BJ (cell line): ENCODE results near the gene STK32B. TPM values are rescaled to one million over a fixed set of nuclear protein-coding genes. Genes with fewer than 3 reads are reported as not detected.
A peak's percentile ranks its signal among the peaks of the same experiment; 100 is the strongest.

Source experiments
- CTCF ChIA-PET: fragments of 350-600 bp; formaldehyde crosslinking; extraction: SDS; loops from one replicate; lab custom pipeline; 2021; ENCODE audit warnings: antibody characterized with exemption, inconsistent platforms; lab: Yijun Ruan, JAX
- POLR2A ChIA-PET: fragments of 300-600 bp; sonication (Branson Sonifier 250); formaldehyde crosslinking; extraction: SDS; loops from one replicate; lab custom pipeline; 2021; ENCODE audit warnings: antibody characterized with exemption; lab: Charles Lee
- DNase-seq: peaks from one replicate; pipeline ENCODE4 v3.0.0-alpha.2; 2011; ENCODE audit warnings: low read depth
- H3K27me3 ChIP-seq: 2 replicates; pipeline ENCODE4 v1.6.0; 2011; ENCODE audit warnings: low read length; ENCODE audit not compliant: control insufficient read depth, insufficient read depth
- H3K36me3 ChIP-seq: 2 replicates; pipeline ENCODE4 v1.5.1; 2011; ENCODE audit warnings: low read length; ENCODE audit not compliant: control insufficient read depth, insufficient read depth
- H3K4me3 ChIP-seq: 2 replicates; pipeline ENCODE4 v1.5.1; 2011; ENCODE audit warnings: low read depth, mild to moderate bottlenecking, control low read depth, low read length
- polyA plus RNA-seq: library from polyadenylated mRNA; depleted of rRNA; stranded (reverse); fragments of >200 nt; gene quantifications from 2 replicates; pipeline ENCODE4 v1.2.3, GENCODE V29; 2011
- TF ChIP-seq, protein P1 (sequence below): IDR thresholded peaks from 2 replicates; pipeline ENCODE4 v1.5.1; 2011; ENCODE audit warnings: low read depth, mild to moderate bottlenecking, control low read depth, inconsistent platforms, low read length, moderate library complexity; ENCODE audit not compliant: insufficient read depth

The STK32B gene
- polyA plus RNA-seq, 1 experiment: 11.2 TPM

DNA sequence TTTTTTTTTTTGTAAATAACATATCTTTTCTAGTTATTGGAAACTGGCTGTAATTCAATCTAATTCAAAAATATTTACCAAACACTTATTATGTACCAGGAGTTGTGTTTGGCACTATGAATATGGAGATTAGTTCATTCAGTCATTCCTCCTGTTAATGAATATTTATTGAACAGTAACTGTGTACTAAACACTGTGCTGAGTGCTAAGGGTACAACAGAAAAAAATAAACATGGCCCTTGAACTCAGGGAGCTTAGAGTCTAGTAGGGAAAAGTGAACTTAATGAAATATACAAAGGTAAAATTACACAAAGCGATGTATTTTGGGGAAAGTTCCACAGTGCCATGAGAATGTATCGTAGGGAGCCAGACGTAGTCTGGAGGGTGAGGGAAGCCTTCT, 87.1 kb downstream of the STK32B start:
- Histone ChIP-seq H3K36me3 (no peaks in the 10 kb centered on the region), H3K27me3 (no peaks in the 10 kb centered on the region), H3K4me3 (no peak overlapping the region)
- TF ChIP-seq, protein P1, sequence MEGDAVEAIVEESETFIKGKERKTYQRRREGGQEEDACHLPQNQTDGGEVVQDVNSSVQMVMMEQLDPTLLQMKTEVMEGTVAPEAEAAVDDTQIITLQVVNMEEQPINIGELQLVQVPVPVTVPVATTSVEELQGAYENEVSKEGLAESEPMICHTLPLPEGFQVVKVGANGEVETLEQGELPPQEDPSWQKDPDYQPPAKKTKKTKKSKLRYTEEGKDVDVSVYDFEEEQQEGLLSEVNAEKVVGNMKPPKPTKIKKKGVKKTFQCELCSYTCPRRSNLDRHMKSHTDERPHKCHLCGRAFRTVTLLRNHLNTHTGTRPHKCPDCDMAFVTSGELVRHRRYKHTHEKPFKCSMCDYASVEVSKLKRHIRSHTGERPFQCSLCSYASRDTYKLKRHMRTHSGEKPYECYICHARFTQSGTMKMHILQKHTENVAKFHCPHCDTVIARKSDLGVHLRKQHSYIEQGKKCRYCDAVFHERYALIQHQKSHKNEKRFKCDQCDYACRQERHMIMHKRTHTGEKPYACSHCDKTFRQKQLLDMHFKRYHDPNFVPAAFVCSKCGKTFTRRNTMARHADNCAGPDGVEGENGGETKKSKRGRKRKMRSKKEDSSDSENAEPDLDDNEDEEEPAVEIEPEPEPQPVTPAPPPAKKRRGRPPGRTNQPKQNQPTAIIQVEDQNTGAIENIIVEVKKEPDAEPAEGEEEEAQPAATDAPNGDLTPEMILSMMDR: no peak
- POLR2A ChIA-PET: no interaction called here
- DNase-seq: no peak
- CTCF ChIA-PET: interaction anchor here (1.2 kb wide), 1 partner anchor 87 kb away, joined by 3 read pairs; the partner anchor contains the start of gene STK32B

DNA sequence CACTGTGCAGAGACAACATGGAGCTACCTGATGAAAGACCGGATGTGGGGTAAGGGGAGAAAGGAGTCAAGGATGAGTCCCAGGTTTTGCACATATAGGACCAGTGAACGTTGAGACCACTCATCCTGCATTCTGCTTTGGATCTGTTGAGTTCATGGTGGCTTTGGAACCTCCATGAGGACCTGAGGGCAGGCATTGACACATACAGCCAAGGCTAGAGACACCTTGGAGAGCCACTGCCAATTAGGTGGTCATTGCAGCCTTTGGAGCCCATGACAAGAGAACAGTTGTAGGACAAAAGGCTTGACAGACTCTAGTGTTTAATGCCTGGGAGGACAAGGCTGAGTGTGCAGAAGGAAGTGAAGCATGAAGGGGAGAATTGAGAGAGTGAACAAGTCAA, 87.9 kb downstream of the STK32B start:
- POLR2A ChIA-PET: no interaction called here
- Histone ChIP-seq H3K27me3 (no peaks in the 10 kb centered on the region), H3K4me3 (no peak overlapping the region), H3K36me3 (no peaks in the 10 kb centered on the region)
- no peak for DNase-seq
- CTCF ChIA-PET: interaction anchor here (1.2 kb wide), 1 partner anchor 88 kb away, joined by 3 read pairs; the partner anchor contains the start of gene STK32B
- TF ChIP-seq, protein P1: no peak

DNA sequence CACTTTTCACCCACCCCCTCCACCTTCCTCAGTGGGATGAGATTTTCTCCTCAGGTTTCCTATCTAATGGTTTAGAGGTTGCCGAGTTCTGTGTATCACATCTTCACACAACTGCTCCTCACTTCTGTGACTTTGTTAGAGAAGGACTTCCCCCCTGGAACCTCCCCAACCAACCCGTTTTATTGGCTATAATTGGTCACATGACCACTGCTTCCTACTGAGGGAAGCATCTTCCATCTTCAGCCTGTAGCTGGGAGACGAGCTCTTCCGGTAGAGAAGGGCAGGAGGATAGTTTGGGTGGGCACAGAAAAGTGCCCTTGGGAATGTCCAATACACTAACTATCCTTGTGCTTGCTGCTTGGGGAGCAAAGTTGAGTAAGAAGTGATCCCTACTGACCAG, 90.5 kb downstream of the STK32B start:
- TF ChIP-seq, protein P1: no peak
- POLR2A ChIA-PET: no interaction called here
- CTCF ChIA-PET: interaction anchor here (1.3 kb wide), 2 partner anchors 91 to 147 kb away, joined by 3 to 4 read pairs; no protein-coding TSS in a partner anchor
- Histone ChIP-seq H3K36me3 (no peaks in the 10 kb centered on the region), H3K4me3 (no peak overlapping the region), H3K27me3 (no peaks in the 10 kb centered on the region)
- DNase-seq: no peak

DNA sequence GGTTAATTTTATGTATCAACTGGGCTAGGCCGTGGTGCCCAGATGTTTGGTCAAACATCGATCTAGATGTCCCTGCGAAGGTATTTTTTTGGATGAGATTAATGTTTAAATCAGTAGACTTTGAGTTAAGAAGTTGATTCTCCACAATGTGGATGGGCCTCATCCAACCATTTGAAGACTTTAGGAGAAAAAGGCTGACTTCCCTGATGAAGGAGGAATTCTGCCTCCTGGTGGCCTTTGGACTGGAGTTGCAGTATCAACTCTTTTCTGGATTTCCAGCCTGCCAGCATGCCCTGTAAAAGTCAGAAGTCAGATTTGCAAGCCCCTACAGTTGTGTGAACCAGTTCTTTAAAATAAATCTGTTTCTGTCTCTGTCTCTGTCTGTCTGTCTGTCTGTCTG, 91.4 kb downstream of the STK32B start:
- DNase-seq: no peak
- H3K4me3 ChIP-seq: no peak overlapping the region
- TF ChIP-seq, protein P1: peak; percentile 64
- ChIA-PET CTCF (no interaction called here), POLR2A (no interaction called here)
- no peaks in the 10 kb centered on the region for H3K27me3 ChIP-seq
- no peaks in the 10 kb centered on the region for H3K36me3 ChIP-seq

DNA sequence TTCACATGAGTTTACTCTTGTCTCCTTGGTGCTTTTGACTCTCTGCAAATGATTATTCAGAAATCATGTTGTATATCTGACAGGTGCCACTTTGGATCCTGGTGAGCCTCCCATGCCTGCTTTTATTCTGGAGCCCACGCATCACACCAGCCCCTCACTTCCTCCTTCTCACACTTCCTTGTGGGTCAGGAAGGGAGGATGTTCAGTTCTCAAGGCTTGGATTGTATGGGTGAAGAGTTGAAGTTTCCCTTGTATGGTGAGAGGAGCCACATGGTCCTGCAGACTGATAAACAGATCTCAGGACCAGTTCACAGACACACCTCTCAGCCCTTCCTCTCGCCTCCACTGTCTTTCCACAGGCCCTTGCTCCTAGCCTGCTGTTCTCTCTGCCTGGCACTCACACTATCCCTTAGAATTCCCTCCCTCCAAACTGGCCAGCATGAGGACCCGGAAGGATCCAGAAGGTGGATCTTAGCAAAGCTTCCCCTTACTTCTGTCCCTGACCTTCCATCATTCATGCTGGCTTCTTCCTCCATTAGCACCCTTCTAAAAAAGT, 92.1 kb downstream of the STK32B start:
- CTCF ChIA-PET: no interaction called here
- no peaks in the 10 kb centered on the region for H3K27me3 ChIP-seq
- H3K4me3 ChIP-seq: no peak overlapping the region
- POLR2A ChIA-PET: no interaction called here
- no peaks in the 10 kb centered on the region for H3K36me3 ChIP-seq
- no peak for DNase-seq
- TF ChIP-seq, protein P1: no peak
